Measurements from ENCODE around the gene SYMPK. TPM values are rescaled to one million over a fixed set of nuclear protein-coding genes. Genes with fewer than 3 reads are reported as not detected.

The SYMPK gene
- total and polyA plus RNA-seq, 8 donors, result 32.2 to 420 (median 79.8) TPM

DNA sequence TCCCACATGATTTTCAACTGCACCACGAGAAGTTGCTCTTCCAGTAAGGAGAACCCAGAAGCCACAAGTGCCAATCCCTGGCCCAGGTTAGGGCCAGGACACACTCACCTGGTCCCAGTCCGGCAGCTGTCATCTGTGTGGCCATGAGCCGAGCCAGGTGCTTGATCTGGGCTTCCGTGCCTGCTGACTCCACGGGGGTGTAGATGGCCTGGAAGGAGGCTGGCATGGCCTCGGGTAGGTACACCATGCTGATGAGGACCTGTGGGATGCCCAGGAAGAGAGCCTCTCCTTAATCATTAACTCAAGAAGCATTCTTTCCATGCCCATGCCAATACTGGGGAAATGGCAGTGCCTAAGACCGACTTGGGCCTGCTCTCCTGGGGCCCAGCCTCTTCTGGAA lies 28.0 kb downstream of the SYMPK start:
- Histone ChIP-seq H3K4me1 (no peaks in the 10 kb centered on the region), H3K9me3 (no peaks in the 10 kb centered on the region), H3K27ac (no peak overlapping the region), H3K36me3 (peaks cover 88 to 100% (median 100%) of the 10 kb centered on the region in 4 donors), H3K27me3 (no peaks in the 10 kb centered on the region), H3K4me3 (no peak overlapping the region)
- 77 to 90% (median 82%) methylated on average over 5 to 7 of the region's 7 CpGs for WGBS, 5 donors
- TF ChIP-seq EP300 (IDR thresholded peaks at IDR 0.05), result no peak
- no peak for DNase-seq
- intact Hi-C loops (cut with DNase I; ENCODE audit: low total_unique reads), result no loop called here

DNA sequence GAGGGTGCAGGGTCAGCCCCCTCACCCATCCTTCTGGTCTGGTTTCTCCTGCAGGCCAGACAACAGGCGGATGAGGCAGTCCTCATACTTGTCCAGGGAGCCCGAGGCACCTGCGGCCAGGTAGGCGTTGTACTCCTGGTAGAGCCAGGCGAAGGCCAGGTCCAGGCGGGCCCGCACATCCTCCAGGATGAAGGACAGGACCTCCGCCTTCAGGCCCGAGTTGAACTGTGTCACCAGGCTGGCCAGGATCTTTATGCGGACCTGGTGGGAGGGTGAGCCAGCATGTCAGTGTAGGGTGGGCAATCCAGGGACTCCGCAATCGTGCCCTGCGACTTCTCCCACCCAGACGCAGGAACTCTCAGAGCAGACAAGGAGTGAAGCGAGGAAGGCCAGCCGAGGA lies 34.0 kb downstream of the SYMPK start:
- WGBS, 5 donors, result 84 to 96% (median 94%) methylated on average over 15 to 16 of the region's 16 CpGs
- intact Hi-C loops (cut with DNase I; ENCODE audit: low total_unique reads), result no loop called here
- peaks cover 86 to 100% (median 100%) of the 10 kb centered on the region in 4 donors for H3K36me3 ChIP-seq
- H3K4me3 ChIP-seq, result no peak overlapping the region
- peaks cover 0 to 20% (median 13%) of the 10 kb centered on the region in 4 donors for H3K4me1 ChIP-seq
- no peaks in the 10 kb centered on the region for H3K9me3 ChIP-seq
- no peak overlapping the region for H3K27ac ChIP-seq
- DNase-seq, result no peak
- TF ChIP-seq POLR2AphosphoS5 (IDR thresholded peaks at IDR 0.05), result no peak
- TF ChIP-seq POLR2A (IDR thresholded peaks at IDR 0.05), result no peak
- no peak for TF ChIP-seq CTCF (IDR thresholded peaks at IDR 0.05)
- TF ChIP-seq EP300 (IDR thresholded peaks at IDR 0.05), result no peak
- no peaks in the 10 kb centered on the region for H3K27me3 ChIP-seq

- peaks cover 0 to 21% (median 15%) of the 10 kb centered on the region in 4 donors for H3K4me1 ChIP-seq
- H3K27ac ChIP-seq, result no peak overlapping the region
- peaks cover 86 to 100% (median 100%) of the 10 kb centered on the region in 4 donors for H3K36me3 ChIP-seq
- no peak overlapping the region for H3K4me3 ChIP-seq
- TF ChIP-seq EP300 (IDR thresholded peaks at IDR 0.05) (no peak), CTCF (IDR thresholded peaks at IDR 0.05) (no peak), POLR2A (IDR thresholded peaks at IDR 0.05) (no peak), POLR2AphosphoS5 (IDR thresholded peaks at IDR 0.05) (no peak)
- no peak for DNase-seq
- no peaks in the 10 kb centered on the region for H3K9me3 ChIP-seq
- intact Hi-C loops (cut with DNase I; ENCODE audit: low total_unique reads), result no loop called here
- H3K27me3 ChIP-seq, result no peaks in the 10 kb centered on the region
- WGBS, 5 donors, result 85 to 90% (median 89%) methylated on average over 9 of the region's 9 CpGs
These were observed 34.4 kb downstream of the SYMPK start for GRCh38 chr19:45828523-45828922.

DNA sequence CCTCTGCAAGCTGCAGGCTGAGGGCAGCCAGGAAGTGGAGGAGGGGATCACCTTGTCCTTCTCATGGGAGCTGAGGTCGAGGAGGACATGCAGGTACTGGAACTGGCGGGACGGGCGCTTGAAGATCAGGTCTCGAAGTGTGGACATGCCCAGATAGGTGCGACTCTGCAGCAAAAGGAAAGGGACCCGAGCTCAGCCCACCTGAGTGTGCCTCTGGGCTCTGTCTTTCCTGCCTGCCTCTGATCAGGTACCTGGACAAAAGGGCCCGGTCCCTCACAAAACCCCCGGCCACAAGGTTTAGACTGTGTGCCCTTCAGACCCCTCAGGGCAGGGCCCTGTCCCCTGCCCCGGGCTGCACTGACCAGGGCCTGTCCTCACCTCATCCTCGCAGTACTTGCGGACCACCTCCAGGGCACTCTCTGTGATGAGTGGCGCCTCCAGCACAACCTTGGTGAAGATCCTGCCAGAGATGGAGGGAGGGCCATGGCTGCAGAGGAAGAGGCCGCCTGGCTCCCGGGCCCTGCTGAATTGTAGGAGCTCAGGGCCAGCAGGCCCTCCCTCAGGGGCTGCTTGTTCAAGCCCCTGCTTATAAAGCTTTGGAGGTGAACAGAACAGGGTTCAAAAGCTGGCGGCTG lies 35.4 kb downstream of the SYMPK start:
- peak in 1 of 2 donors; percentile 8 for DNase-seq
- 85 to 95% (median 89%) methylated on average over 12 to 16 of the region's 16 CpGs for WGBS, 5 donors
- Histone ChIP-seq H3K4me1 (peaks cover 0 to 21% (median 15%) of the 10 kb centered on the region in 4 donors), H3K27ac (peak overlapping the region in 2 of 5 donors; percentile 5 to 12), H3K9me3 (no peaks in the 10 kb centered on the region), H3K27me3 (no peaks in the 10 kb centered on the region), H3K4me3 (no peak overlapping the region), H3K36me3 (peaks cover 84 to 100% (median 100%) of the 10 kb centered on the region in 4 donors)
- intact Hi-C loops (cut with DNase I; ENCODE audit: low total_unique reads), result no loop called here
- TF ChIP-seq CTCF (IDR thresholded peaks at IDR 0.05) (no peak), POLR2A (IDR thresholded peaks at IDR 0.05) (no peak), EP300 (IDR thresholded peaks at IDR 0.05) (no peak), POLR2AphosphoS5 (IDR thresholded peaks at IDR 0.05) (no peak)

DNA sequence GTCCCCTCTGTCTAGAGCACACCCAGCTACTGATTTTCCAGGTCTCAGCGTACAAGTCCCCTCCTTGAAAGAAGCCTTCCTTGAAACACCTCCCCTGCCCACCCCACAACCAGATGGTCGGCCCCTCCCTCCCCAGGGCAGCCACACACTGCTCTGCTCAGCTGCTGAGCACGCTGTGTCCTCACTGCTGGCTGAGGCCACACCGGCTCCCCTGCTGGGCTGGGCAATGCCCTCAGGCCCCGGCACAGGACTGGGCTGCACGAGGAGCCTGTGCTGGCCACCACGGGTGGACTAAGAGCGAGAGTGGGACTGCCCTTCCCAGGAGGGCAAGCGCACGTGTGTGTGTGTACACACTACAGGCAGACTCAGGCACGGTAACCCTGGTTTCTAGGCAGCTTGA lies 36.0 kb downstream of the SYMPK start:
- no peak for TF ChIP-seq POLR2AphosphoS5 (IDR thresholded peaks at IDR 0.05)
- TF ChIP-seq POLR2A (IDR thresholded peaks at IDR 0.05), result no peak
- no peak for TF ChIP-seq CTCF (IDR thresholded peaks at IDR 0.05)
- TF ChIP-seq EP300 (IDR thresholded peaks at IDR 0.05), result no peak
- Histone ChIP-seq H3K9me3 (no peaks in the 10 kb centered on the region), H3K27me3 (no peaks in the 10 kb centered on the region), H3K4me1 (peaks cover 0 to 21% (median 15%) of the 10 kb centered on the region in 4 donors), H3K27ac (peak overlapping the region in 1 of 5 donors; percentile 5), H3K36me3 (peaks cover 81 to 98% (median 97%) of the 10 kb centered on the region in 4 donors), H3K4me3 (no peak overlapping the region)
- 70 to 86% (median 83%) methylated on average over 8 to 11 of the region's 11 CpGs for WGBS, 5 donors
- intact Hi-C loops (cut with DNase I; ENCODE audit: low total_unique reads), result no loop called here
- peak in 1 of 2 donors; percentile 3 for DNase-seq
